ENCODE results near the gene CUX1.

The CUX1 gene

DNA sequence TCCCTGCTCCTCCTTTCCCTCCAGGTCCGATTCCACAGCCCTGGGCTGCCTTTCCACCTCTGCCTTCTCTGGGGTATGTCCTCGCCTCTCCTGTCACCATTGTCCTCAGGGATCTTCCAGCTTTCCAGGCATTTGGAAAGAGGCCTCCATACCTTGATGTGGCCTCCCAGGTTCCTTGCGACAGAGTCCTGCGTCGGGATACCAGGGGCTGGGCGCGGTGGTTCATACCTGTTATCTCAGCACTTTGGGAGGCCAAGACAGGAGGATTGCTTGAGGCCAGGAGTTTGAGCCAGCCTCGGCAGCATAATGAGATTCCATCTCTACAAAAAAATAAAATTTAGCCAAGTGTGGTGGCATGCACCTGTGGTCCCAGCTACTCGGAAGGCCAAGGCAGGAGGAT, 171.1 kb downstream of the CUX1 start:
- TF ChIP-seq, protein P1, sequence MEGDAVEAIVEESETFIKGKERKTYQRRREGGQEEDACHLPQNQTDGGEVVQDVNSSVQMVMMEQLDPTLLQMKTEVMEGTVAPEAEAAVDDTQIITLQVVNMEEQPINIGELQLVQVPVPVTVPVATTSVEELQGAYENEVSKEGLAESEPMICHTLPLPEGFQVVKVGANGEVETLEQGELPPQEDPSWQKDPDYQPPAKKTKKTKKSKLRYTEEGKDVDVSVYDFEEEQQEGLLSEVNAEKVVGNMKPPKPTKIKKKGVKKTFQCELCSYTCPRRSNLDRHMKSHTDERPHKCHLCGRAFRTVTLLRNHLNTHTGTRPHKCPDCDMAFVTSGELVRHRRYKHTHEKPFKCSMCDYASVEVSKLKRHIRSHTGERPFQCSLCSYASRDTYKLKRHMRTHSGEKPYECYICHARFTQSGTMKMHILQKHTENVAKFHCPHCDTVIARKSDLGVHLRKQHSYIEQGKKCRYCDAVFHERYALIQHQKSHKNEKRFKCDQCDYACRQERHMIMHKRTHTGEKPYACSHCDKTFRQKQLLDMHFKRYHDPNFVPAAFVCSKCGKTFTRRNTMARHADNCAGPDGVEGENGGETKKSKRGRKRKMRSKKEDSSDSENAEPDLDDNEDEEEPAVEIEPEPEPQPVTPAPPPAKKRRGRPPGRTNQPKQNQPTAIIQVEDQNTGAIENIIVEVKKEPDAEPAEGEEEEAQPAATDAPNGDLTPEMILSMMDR (conservative IDR thresholded peaks at IDR 0.05), result no peak
- H3K27ac ChIP-seq, result no peak overlapping the region

DNA sequence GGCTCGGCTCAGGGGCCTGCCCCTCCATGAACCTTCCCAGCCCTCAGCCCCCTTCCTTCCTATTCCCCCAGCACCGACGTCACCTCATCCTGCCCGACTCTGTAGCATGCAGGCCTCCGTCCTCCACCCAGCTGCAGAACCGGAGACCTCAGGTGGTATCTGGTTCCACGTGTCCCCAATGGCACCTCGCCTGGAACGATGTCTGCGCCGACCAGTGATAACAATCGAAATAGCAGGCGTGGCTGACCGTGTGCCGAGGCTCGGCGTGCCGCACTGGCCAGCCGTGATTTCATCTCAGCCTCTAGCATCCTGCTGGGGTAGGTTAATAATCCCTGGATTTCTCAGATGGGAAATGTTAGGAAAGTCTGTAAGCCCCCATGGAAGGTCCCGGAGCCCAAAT, 171.7 kb downstream of the CUX1 start:
- TF ChIP-seq, protein P1 (conservative IDR thresholded peaks at IDR 0.05), result no peak
- no peak overlapping the region for H3K27ac ChIP-seq

DNA sequence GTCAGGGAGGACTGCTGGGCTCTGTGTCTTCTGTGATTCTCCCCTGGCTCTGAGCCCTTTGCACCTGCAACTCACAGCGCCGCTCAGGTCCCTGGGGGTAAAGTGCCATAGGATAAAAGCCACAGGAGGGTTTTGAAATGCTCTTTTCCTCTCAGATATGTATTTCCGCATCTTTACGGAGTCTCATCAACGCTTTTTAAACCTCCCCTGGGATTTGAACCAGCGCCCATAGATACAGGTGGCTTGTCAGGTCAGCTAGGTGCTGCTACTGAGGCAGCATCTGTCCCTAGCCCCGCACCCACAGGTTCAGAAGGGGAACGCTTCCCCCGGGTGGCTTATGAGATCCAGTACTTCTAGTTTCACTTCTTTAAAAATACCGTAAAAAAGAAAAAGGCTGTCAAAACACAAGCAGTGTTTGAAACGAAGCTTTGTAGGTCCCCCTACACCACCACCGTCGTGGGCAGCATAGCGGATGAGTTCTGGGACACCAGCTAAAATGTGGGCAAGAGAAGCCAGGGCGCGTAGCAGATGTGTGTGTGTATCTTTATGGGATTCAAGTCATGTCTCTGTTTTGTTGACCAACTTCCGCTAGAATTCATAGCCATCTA, 173.5 kb downstream of the CUX1 start:
- TF ChIP-seq, protein P1 (conservative IDR thresholded peaks at IDR 0.05), result no peak
- no peak overlapping the region for H3K27ac ChIP-seq

DNA sequence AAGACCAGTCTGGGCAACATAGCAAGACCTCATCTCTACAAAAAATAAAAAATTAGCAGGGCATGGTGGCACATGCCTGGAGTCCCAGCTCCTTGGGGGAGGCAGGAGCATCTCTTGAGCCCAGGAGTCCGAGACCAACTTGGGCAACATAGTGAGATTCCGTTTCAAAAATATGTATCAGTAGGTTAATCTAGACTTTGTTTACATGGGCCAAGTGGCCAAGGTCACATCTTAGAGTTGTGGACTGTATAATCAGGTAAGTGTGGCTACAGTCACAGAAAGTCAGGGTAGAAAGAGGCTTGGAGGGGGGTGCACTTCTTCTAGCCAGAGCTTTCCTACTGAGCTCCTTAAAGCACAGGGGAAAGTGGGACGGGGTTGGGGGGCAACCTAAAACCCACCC, 174.4 kb downstream of the CUX1 start:
- TF ChIP-seq, protein P1 (conservative IDR thresholded peaks at IDR 0.05), result no peak
- no peak overlapping the region for H3K27ac ChIP-seq

DNA sequence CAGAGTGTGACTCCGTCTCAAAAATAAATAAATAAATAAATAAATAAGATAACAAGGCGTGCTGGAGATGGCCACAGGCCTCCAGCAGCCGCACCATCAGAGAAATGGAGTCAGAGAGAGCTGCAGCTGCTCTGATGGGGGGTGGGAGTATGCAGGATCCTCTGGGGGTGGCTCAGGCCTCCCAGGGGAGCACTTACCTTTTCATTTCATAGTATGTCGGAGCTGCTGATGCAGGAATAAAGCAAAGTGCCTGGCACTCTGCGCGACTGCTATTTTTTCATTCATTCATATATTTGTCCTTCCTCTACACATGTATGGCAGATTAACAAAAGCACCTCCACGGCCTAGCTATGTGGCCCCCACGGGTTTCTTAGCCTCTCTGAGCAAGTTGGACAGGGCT, 175.9 kb downstream of the CUX1 start:
- TF ChIP-seq, protein P1 (conservative IDR thresholded peaks at IDR 0.05), result no peak
- no peak overlapping the region for H3K27ac ChIP-seq

DNA sequence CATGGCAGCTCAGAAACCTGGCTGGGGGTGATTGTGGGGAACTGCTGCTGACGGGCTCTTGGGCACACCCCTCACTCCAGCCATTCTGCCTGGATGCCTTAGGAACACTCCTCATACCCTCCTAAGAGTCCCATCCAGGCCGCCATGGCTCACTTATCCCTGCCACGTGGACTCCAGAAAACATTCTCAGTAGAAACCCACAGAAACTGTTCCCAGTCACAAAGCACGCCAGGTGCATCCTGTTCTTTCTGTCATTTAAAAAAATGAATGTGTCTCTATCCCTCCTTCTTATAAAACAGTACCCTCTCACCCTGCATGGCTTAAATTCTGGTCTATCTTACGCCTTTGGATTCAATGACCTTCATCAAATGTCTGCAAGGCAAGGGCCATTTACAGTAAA, 177.7 kb downstream of the CUX1 start:
- TF ChIP-seq, protein P1 (conservative IDR thresholded peaks at IDR 0.05), result no peak
- no peak overlapping the region for H3K27ac ChIP-seq

DNA sequence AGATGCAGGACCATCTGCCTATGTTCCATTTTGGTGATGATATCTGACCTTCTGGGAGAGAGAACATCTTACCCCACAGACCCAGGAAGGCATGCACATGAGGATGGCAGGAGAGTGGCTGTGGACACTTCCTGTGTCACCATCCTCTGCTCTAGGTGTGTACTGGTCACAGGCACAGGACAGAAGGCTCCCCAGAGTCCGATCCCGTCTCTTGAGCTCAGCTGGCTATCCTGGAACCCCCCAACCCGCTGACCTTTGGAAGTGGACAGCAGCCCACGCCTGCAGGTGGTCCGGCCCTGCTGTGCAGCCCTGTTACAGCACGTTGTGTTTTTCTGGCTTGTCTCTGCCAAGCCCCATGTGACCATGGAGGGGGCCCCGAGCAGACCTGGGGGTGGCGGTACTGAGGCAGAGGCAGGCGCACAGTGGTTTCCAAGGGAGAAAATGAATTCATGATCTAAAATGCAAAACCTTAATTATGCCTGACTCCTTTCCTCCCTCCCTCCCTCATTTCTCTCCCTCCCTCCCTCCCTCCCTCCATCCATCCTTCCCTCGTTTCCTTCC, 178.8 kb downstream of the CUX1 start:
- no peak overlapping the region for H3K27ac ChIP-seq
- TF ChIP-seq, protein P1 (conservative IDR thresholded peaks at IDR 0.05), result no peak

Data from VCaP (cell line).